ENCODE measurements around the gene LINGO1. TPM values are rescaled to one million over a fixed set of nuclear protein-coding genes. Genes with fewer than 3 reads are reported as not detected.

The LINGO1 gene
- total RNA-seq, 1 donor from 2014 or later = 4.5 TPM

GRCh38 chr15:77572186-77572585, 60.5 kb downstream of the LINGO1 start:
- peaks cover 55% of the 10 kb centered on the region for H3K27me3 Mint-ChIP-seq (ENCODE audit: low read depth, unreplicated experiment)
- H3K4me3 Mint-ChIP-seq (ENCODE audit: unreplicated experiment) = no peak overlapping the region
- Histone ChIP-seq H4K20me1 (ENCODE audit: insufficient read depth, low read length) (no peaks in the 10 kb centered on the region), H3K27me3 (ENCODE audit: insufficient read depth, low read length) (peaks cover 12% of the 10 kb centered on the region), H3K4me1 (ENCODE audit: insufficient read depth, low read length) (peaks cover 7% of the 10 kb centered on the region), H3K4me2 (ENCODE audit: low read length) (no peak overlapping the region), H3K36me3 (ENCODE audit: insufficient read depth, low read length) (no peaks in the 10 kb centered on the region), H3K4me3 (ENCODE audit: insufficient read depth, low read depth, low read length) (no peak overlapping the region), H3K9me3 (ENCODE audit: insufficient read depth, low read depth, low read length) (no peaks in the 10 kb centered on the region), H3K9ac (ENCODE audit: low read length) (no peak overlapping the region), H3K79me2 (ENCODE audit: insufficient read depth, low read length) (no peaks in the 10 kb centered on the region), H3K27ac (ENCODE audit: low read depth, low read length) (no peak overlapping the region), H2AFZ (ENCODE audit: low read depth, low read length) (no peak overlapping the region)
- peak overlapping the region; percentile 62 for H3K27ac Mint-ChIP-seq (ENCODE audit: unreplicated experiment)
- H3K9me3 Mint-ChIP-seq (ENCODE audit: unreplicated experiment) = no peaks in the 10 kb centered on the region
- no peak for FAIRE-seq
- DNase-seq (ENCODE audit: low read depth) = no peak
- peaks cover 4% of the 10 kb centered on the region for H3K4me1 Mint-ChIP-seq (ENCODE audit: low read depth, unreplicated experiment)
- no peaks in the 10 kb centered on the region for H3K36me3 Mint-ChIP-seq (ENCODE audit: low read depth, unreplicated experiment)
- TF ChIP-seq EZH2 (IDR thresholded peaks at IDR 0.05; ENCODE audit: insufficient read depth, low read length) (no peak), CTCF (IDR thresholded peaks at IDR 0.05; ENCODE audit: insufficient read depth, low read depth, low read length) (no peak)

- peaks cover 11% of the 10 kb centered on the region for H3K27me3 ChIP-seq (ENCODE audit: insufficient read depth, low read length)
- no peaks in the 10 kb centered on the region for H3K79me2 ChIP-seq (ENCODE audit: insufficient read depth, low read length)
- peaks cover 4% of the 10 kb centered on the region for H3K4me1 Mint-ChIP-seq (ENCODE audit: low read depth, unreplicated experiment)
- no peaks in the 10 kb centered on the region for H3K36me3 Mint-ChIP-seq (ENCODE audit: low read depth, unreplicated experiment)
- H3K27ac Mint-ChIP-seq (ENCODE audit: unreplicated experiment) = peak overlapping the region; percentile 62
- H3K36me3 ChIP-seq (ENCODE audit: insufficient read depth, low read length) = no peaks in the 10 kb centered on the region
- no peak overlapping the region for H3K27ac ChIP-seq (ENCODE audit: low read depth, low read length)
- FAIRE-seq (no peak), DNase-seq (ENCODE audit: low read depth) (no peak)
- no peak overlapping the region for H2AFZ ChIP-seq (ENCODE audit: low read depth, low read length)
- no peak overlapping the region for H3K4me3 Mint-ChIP-seq (ENCODE audit: unreplicated experiment)
- no peak overlapping the region for H3K4me3 ChIP-seq (ENCODE audit: insufficient read depth, low read depth, low read length)
- H3K4me2 ChIP-seq (ENCODE audit: low read length) = no peak overlapping the region
- H3K9me3 ChIP-seq (ENCODE audit: insufficient read depth, low read depth, low read length) = no peaks in the 10 kb centered on the region
- TF ChIP-seq EZH2 (IDR thresholded peaks at IDR 0.05; ENCODE audit: insufficient read depth, low read length) = no peak
- peaks cover 54% of the 10 kb centered on the region for H3K27me3 Mint-ChIP-seq (ENCODE audit: low read depth, unreplicated experiment)
- no peak overlapping the region for H3K9ac ChIP-seq (ENCODE audit: low read length)
- H4K20me1 ChIP-seq (ENCODE audit: insufficient read depth, low read length) = no peaks in the 10 kb centered on the region
- H3K4me1 ChIP-seq (ENCODE audit: insufficient read depth, low read length) = peaks cover 7% of the 10 kb centered on the region
- no peaks in the 10 kb centered on the region for H3K9me3 Mint-ChIP-seq (ENCODE audit: unreplicated experiment)
These were observed 61.0 kb downstream of the LINGO1 start for GRCh38 chr15:77571741-77572140.

GRCh38 chr15:77571181-77571580, 61.5 kb downstream of the LINGO1 start:
- H3K4me3 ChIP-seq (ENCODE audit: insufficient read depth, low read depth, low read length) = no peak overlapping the region
- no peaks in the 10 kb centered on the region for H4K20me1 ChIP-seq (ENCODE audit: insufficient read depth, low read length)
- FAIRE-seq = no peak
- H3K27ac ChIP-seq (ENCODE audit: low read depth, low read length) = no peak overlapping the region
- no peaks in the 10 kb centered on the region for H3K36me3 Mint-ChIP-seq (ENCODE audit: low read depth, unreplicated experiment)
- H3K27ac Mint-ChIP-seq (ENCODE audit: unreplicated experiment) = no peak overlapping the region
- no peak overlapping the region for H2AFZ ChIP-seq (ENCODE audit: low read depth, low read length)
- H3K4me1 ChIP-seq (ENCODE audit: insufficient read depth, low read length) = peaks cover 7% of the 10 kb centered on the region
- H3K36me3 ChIP-seq (ENCODE audit: insufficient read depth, low read length) = no peaks in the 10 kb centered on the region
- H3K4me1 Mint-ChIP-seq (ENCODE audit: low read depth, unreplicated experiment) = peaks cover 4% of the 10 kb centered on the region
- H3K27me3 ChIP-seq (ENCODE audit: insufficient read depth, low read length) = peaks cover 7% of the 10 kb centered on the region
- H3K9ac ChIP-seq (ENCODE audit: low read length) = no peak overlapping the region
- no peaks in the 10 kb centered on the region for H3K79me2 ChIP-seq (ENCODE audit: insufficient read depth, low read length)
- DNase-seq (ENCODE audit: low read depth) = no peak
- no peak for TF ChIP-seq EZH2 (IDR thresholded peaks at IDR 0.05; ENCODE audit: insufficient read depth, low read length)
- no peak for TF ChIP-seq CTCF (IDR thresholded peaks at IDR 0.05; ENCODE audit: insufficient read depth, low read depth, low read length)
- no peak overlapping the region for H3K4me2 ChIP-seq (ENCODE audit: low read length)
- H3K4me3 Mint-ChIP-seq (ENCODE audit: unreplicated experiment) = no peak overlapping the region
- H3K9me3 Mint-ChIP-seq (ENCODE audit: unreplicated experiment) = no peaks in the 10 kb centered on the region
- H3K9me3 ChIP-seq (ENCODE audit: insufficient read depth, low read depth, low read length) = no peaks in the 10 kb centered on the region
- peaks cover 54% of the 10 kb centered on the region for H3K27me3 Mint-ChIP-seq (ENCODE audit: low read depth, unreplicated experiment)
